Mesenchymal stem cell (in vitro differentiated cells and primary cell): ENCODE results near the gene PTPRG.

Source experiments
- DNase-seq: peaks from one replicate; pipeline ENCODE4 v3.0.0-alpha.2; 2013
- H2AFZ ChIP-seq: one replicate; pipeline ENCODE4 v1.6.1; 2013; ENCODE audit warnings: low read depth, mild to moderate bottlenecking, control low read depth, inconsistent platforms, low read length, moderate library complexity
- H2AK5ac ChIP-seq: 2 replicates; pipeline ENCODE4 v1.6.1; 2013; ENCODE audit warnings: low read length, moderate library complexity, mild to moderate bottlenecking, inconsistent platforms; ENCODE audit not compliant: severe bottlenecking
- H2BK120ac ChIP-seq: one replicate; pipeline ENCODE4 v1.6.1; 2013; ENCODE audit warnings: low read depth, mild to moderate bottlenecking, inconsistent platforms, low read length, moderate library complexity
- H2BK12ac ChIP-seq, 2 experiments: one replicate each; pipeline ENCODE4 v1.6.1; 2013; ENCODE audit warnings: inconsistent platforms in 2 of 2, low read length in 2 of 2, mild to moderate bottlenecking in 2 of 2, moderate library complexity in 2 of 2, control low read depth in 1 of 2
- H2BK15ac ChIP-seq: one replicate; pipeline ENCODE4 v1.6.1; 2013; ENCODE audit warnings: mild to moderate bottlenecking, low read depth, inconsistent platforms; ENCODE audit not compliant: poor library complexity, severe bottlenecking
- H2BK5ac ChIP-seq: 2 replicates; pipeline ENCODE4 v1.6.1; 2013; ENCODE audit warnings: low read depth, mild to moderate bottlenecking, low read length, control low read depth, inconsistent platforms; ENCODE audit not compliant: poor library complexity, severe bottlenecking
- H3K14ac ChIP-seq, 2 experiments: one replicate each; pipeline ENCODE4 v1.6.1; 2013; ENCODE audit warnings: inconsistent platforms in 2 of 2, low read length in 2 of 2, control low read depth in 1 of 2, mild to moderate bottlenecking in 1 of 2, moderate library complexity in 1 of 2
- H3K18ac ChIP-seq, 2 experiments: one replicate each; pipeline ENCODE4 v1.6.1; 2013; ENCODE audit warnings: inconsistent platforms in 2 of 2, low read length in 2 of 2, control low read depth in 1 of 2, low read depth in 1 of 2, mild to moderate bottlenecking in 1 of 2
- H3K23ac ChIP-seq, 2 experiments: one replicate each; pipeline ENCODE4 v1.6.1; 2013; ENCODE audit warnings: inconsistent platforms in 2 of 2, low read length in 2 of 2, mild to moderate bottlenecking in 2 of 2, moderate library complexity in 2 of 2, control low read depth in 1 of 2
- H3K27ac ChIP-seq: 2 replicates; pipeline ENCODE4 v1.5.1; 2013; ENCODE audit warnings: mild to moderate bottlenecking, moderate library complexity, low read length, control low read depth, inconsistent platforms; ENCODE audit not compliant: poor library complexity, severe bottlenecking
- H3K27me3 ChIP-seq, 2 experiments: 2 replicates each; pipeline versions ENCODE4 v1.6.1 to v1.7.0; 2013; ENCODE audit warnings: low read length in 2 of 2, mild to moderate bottlenecking in 2 of 2, moderate library complexity in 2 of 2, control low read depth in 1 of 2, inconsistent platforms in 1 of 2; ENCODE audit not compliant: control insufficient read depth in 1 of 2, insufficient read depth in 1 of 2
- H3K36me3 ChIP-seq, 2 experiments: 2 replicates each; pipeline versions ENCODE4 v1.6.1 to v1.7.0; 2013; ENCODE audit warnings: low read length in 2 of 2, control low read depth in 1 of 2, inconsistent platforms in 1 of 2, low read depth in 1 of 2, mild to moderate bottlenecking in 1 of 2; ENCODE audit not compliant: insufficient read depth in 2 of 2, control insufficient read depth in 1 of 2
- H3K4ac ChIP-seq, 2 experiments: one replicate each; pipeline ENCODE4 v1.6.1; 2013; ENCODE audit warnings: inconsistent platforms in 2 of 2, low read length in 2 of 2, mild to moderate bottlenecking in 2 of 2, moderate library complexity in 2 of 2, control low read depth in 1 of 2, low read depth in 1 of 2
- H3K4me1 ChIP-seq: 2 replicates; pipeline ENCODE4 v1.6.1; 2013; ENCODE audit warnings: low read depth, low read length, control low read depth; ENCODE audit not compliant: control insufficient read depth, insufficient read depth
- H3K4me2 ChIP-seq: 2 replicates; pipeline ENCODE4 v1.6.1; 2013; ENCODE audit warnings: low read length, mild to moderate bottlenecking, inconsistent platforms; ENCODE audit not compliant: poor library complexity, severe bottlenecking
- H3K4me3 ChIP-seq, 2 experiments: 2 replicates each; pipeline versions ENCODE4 v1.5.1 to v1.7.0; 2013; ENCODE audit warnings: low read length in 2 of 2, mild to moderate bottlenecking in 2 of 2, control low read depth in 1 of 2, low read depth in 1 of 2; ENCODE audit not compliant: insufficient read depth in 1 of 2
- H3K79me1 ChIP-seq: replicated peaks from 2 replicates; pipeline ENCODE4 v1.6.1; 2013; ENCODE audit warnings: mild to moderate bottlenecking, control low read depth, low read length, inconsistent platforms; ENCODE audit not compliant: poor library complexity, severe bottlenecking
- H3K9ac ChIP-seq: 2 replicates; pipeline ENCODE4 v1.7.0; 2013; ENCODE audit warnings: mild to moderate bottlenecking, low read length, moderate library complexity
- H3K9me3 ChIP-seq: 2 replicates; pipeline ENCODE4 v1.7.0; 2013; ENCODE audit warnings: mild to moderate bottlenecking, low read length; ENCODE audit not compliant: control insufficient read depth
- H4K8ac ChIP-seq: one replicate; pipeline ENCODE4 v1.6.1; 2013; ENCODE audit warnings: inconsistent platforms, mild to moderate bottlenecking, low read length, moderate library complexity
- H4K91ac ChIP-seq: one replicate; pipeline ENCODE4 v1.6.1; 2013; ENCODE audit warnings: mild to moderate bottlenecking, low read length, inconsistent platforms
- WGBS: methylation state at CpG from one replicate; pipeline ENCODE4 v1.1.7; 2013; ENCODE audit warnings: mixed read lengths; 5-methylcytosine and 5-hydroxymethylcytosine counted together

The PTPRG gene

DNA sequence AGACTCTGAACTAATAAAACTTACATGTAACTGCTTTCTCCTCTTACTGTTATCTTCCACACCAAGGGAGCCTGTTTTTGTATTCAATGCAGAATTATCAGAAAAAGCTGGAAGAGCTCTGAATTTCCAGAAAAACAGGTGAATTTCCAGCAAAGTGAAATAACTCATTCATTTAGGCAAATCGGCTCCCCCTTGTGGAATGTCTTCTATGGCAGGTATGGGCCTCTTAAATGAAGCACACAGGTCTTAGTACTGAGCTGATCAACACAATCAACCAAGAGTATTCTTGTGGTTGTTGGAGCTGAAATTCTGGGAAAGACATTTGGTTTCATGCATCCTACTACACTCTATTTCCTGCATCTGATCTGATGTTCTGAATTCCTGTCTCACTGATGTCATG is 31.0 kb upstream of the PTPRG start:
- H3K36me3 ChIP-seq: no peaks in the 10 kb centered on the region
- no peak overlapping the region for H3K4ac ChIP-seq
- no peak overlapping the region for H2BK12ac ChIP-seq
- no peak overlapping the region for H4K91ac ChIP-seq
- H3K27ac ChIP-seq: no peak overlapping the region
- no peaks in the 10 kb centered on the region for H3K79me1 ChIP-seq
- no peaks in the 10 kb centered on the region for H3K27me3 ChIP-seq
- H2BK5ac ChIP-seq: no peak overlapping the region
- no peak overlapping the region for H2AK5ac ChIP-seq
- H3K4me3 ChIP-seq: no peak overlapping the region
- H3K4me2 ChIP-seq: no peak overlapping the region
- whole genome bisulfite sequencing: no CpG with 5 or more reads among the region's 1 CpG
- no peak overlapping the region for H3K9ac ChIP-seq
- H4K8ac ChIP-seq: no peak overlapping the region
- no peak overlapping the region for H2AFZ ChIP-seq
- H3K18ac ChIP-seq: no peak overlapping the region
- H3K4me1 ChIP-seq: no peaks in the 10 kb centered on the region
- H3K9me3 ChIP-seq: no peaks in the 10 kb centered on the region
- no peak overlapping the region for H2BK120ac ChIP-seq
- H2BK15ac ChIP-seq: no peak overlapping the region
- H3K23ac ChIP-seq: no peak overlapping the region
- peak; percentile 9 for DNase-seq
- H3K14ac ChIP-seq: no peak overlapping the region

- no peak overlapping the region for H3K4ac ChIP-seq
- no peak overlapping the region for H2BK5ac ChIP-seq
- no peak overlapping the region for H3K4me2 ChIP-seq
- 0% methylated on average over 1 of the region's 2 CpGs for WGBS
- H2BK12ac ChIP-seq: no peak overlapping the region
- H3K4me1 ChIP-seq: no peaks in the 10 kb centered on the region
- H3K9ac ChIP-seq: no peak overlapping the region
- H3K4me3 ChIP-seq: no peak overlapping the region
- no peak overlapping the region for H4K8ac ChIP-seq
- no peak overlapping the region for H2BK15ac ChIP-seq
- H3K27me3 ChIP-seq: no peaks in the 10 kb centered on the region
- H2BK120ac ChIP-seq: no peak overlapping the region
- no peak overlapping the region for H3K18ac ChIP-seq
- no peak overlapping the region for H3K14ac ChIP-seq
- H2AK5ac ChIP-seq: no peak overlapping the region
- H4K91ac ChIP-seq: no peak overlapping the region
- H3K23ac ChIP-seq: no peak overlapping the region
- no peak overlapping the region for H3K27ac ChIP-seq
- no peaks in the 10 kb centered on the region for H3K9me3 ChIP-seq
- DNase-seq: no peak
- no peaks in the 10 kb centered on the region for H3K36me3 ChIP-seq
- no peak overlapping the region for H2AFZ ChIP-seq
- no peaks in the 10 kb centered on the region for H3K79me1 ChIP-seq
Measured at GRCh38 chr3:61531528-61531927, 29.8 kb upstream of the PTPRG start.

- no peaks in the 10 kb centered on the region for H3K9me3 ChIP-seq
Measured at GRCh38 chr3:61532739-61533500, 28.5 kb upstream of the PTPRG start.

GRCh38 chr3:61535826-61536225 is 25.5 kb upstream of the PTPRG start:
- Histone ChIP-seq H3K27me3 (no peaks in the 10 kb centered on the region), H3K9ac (no peak overlapping the region), H2BK5ac (no peak overlapping the region), H3K23ac (no peak overlapping the region), H2BK120ac (no peak overlapping the region), H2AFZ (no peak overlapping the region), H3K18ac (no peak overlapping the region), H2BK12ac (no peak overlapping the region), H2BK15ac (no peak overlapping the region), H3K27ac (no peak overlapping the region), H3K14ac (no peak overlapping the region), H3K4me3 (no peak overlapping the region), H3K79me1 (no peaks in the 10 kb centered on the region), H3K4me2 (no peak overlapping the region), H3K36me3 (no peaks in the 10 kb centered on the region), H4K8ac (no peak overlapping the region), H3K4ac (no peak overlapping the region), H3K9me3 (no peaks in the 10 kb centered on the region), H3K4me1 (peaks cover 5% of the 10 kb centered on the region), H4K91ac (no peak overlapping the region), H2AK5ac (no peak overlapping the region)
- 98% methylated on average over 3 of the region's 3 CpGs for WGBS
- DNase-seq: no peak

More at GRCh38 chr3:61532739-61533500, 28.5 kb upstream of the PTPRG start:
- Histone ChIP-seq H4K8ac (no peak overlapping the region), H2BK5ac (no peak overlapping the region), H3K23ac (no peak overlapping the region), H2BK12ac (no peak overlapping the region), H2AK5ac (no peak overlapping the region), H3K14ac (no peak overlapping the region), H4K91ac (no peak overlapping the region), H3K4me1 (peaks cover 4% of the 10 kb centered on the region), H2AFZ (no peak overlapping the region), H3K4me2 (no peak overlapping the region), H3K79me1 (no peaks in the 10 kb centered on the region), H2BK120ac (no peak overlapping the region), H3K27ac (no peak overlapping the region), H3K18ac (no peak overlapping the region), H3K4ac (no peak overlapping the region), H3K9ac (no peak overlapping the region), H3K36me3 (no peaks in the 10 kb centered on the region), H3K27me3 (no peaks in the 10 kb centered on the region), H2BK15ac (no peak overlapping the region), H3K4me3 (no peak overlapping the region)
- no peak for DNase-seq
- WGBS: 85% methylated on average over 9 of the region's 13 CpGs
